Loucy (cell line): ENCODE data around the gene ACAN.

Source experiments
- H2AFZ ChIP-seq: fragments of 200-600 bp; sonication (generic); 2 replicates; pipeline ENCODE4 v1.6.0; 2016; ENCODE audit warnings: antibody characterized with exemption, mild to moderate bottlenecking, low read length, moderate library complexity
- H3F3A ChIP-seq: fragments of 200-600 bp; 2 replicates; pipeline ENCODE4 v1.6.0; 2016; ENCODE audit warnings: antibody characterized with exemption, low read depth, mild to moderate bottlenecking
- H3K27me3 ChIP-seq: fragments of 200-600 bp; sonication (generic); 2 replicates; pipeline ENCODE4 v1.6.1; 2014; ENCODE audit warnings: low read length, mild to moderate bottlenecking; ENCODE audit not compliant: insufficient read depth, poor library complexity, severe bottlenecking
- H3K36me3 ChIP-seq: fragments of 200-600 bp; sonication (generic); 2 replicates; pipeline ENCODE4 v1.6.1; 2016; ENCODE audit warnings: low read length; ENCODE audit not compliant: insufficient read depth
- H3K4me1 ChIP-seq: fragments of 200-600 bp; sonication (generic); 2 replicates; pipeline ENCODE4 v1.5.1; 2014; ENCODE audit warnings: low read length, mild to moderate bottlenecking; ENCODE audit not compliant: insufficient read depth, poor library complexity, severe bottlenecking
- H3K4me2 ChIP-seq: fragments of 200-600 bp; sonication (generic); 2 replicates; pipeline ENCODE4 v1.6.0; 2014; ENCODE audit warnings: antibody characterized with exemption, low read length, low read depth, mild to moderate bottlenecking; ENCODE audit not compliant: poor library complexity, severe bottlenecking
- H3K4me3 ChIP-seq: fragments of 200-600 bp; sonication (generic); 2 replicates; pipeline ENCODE4 v1.5.1; 2014; ENCODE audit warnings: low read length, mild to moderate bottlenecking, mixed read lengths; ENCODE audit not compliant: poor library complexity, severe bottlenecking
- H3K79me2 ChIP-seq: fragments of 200-600 bp; sonication (generic); 2 replicates; pipeline ENCODE4 v1.6.1; 2014; ENCODE audit warnings: low read length; ENCODE audit not compliant: insufficient read depth
- H3K9ac ChIP-seq: fragments of 200-600 bp; sonication (generic); 2 replicates; pipeline ENCODE4 v1.6.0; 2014; ENCODE audit warnings: mild to moderate bottlenecking, low read depth, low read length, moderate library complexity; ENCODE audit not compliant: poor library complexity, severe bottlenecking
- H3K9me2 ChIP-seq: fragments of 200-600 bp; sonication (generic); replicated peaks from 2 replicates; pipeline ENCODE4 v1.6.1; 2016; ENCODE audit warnings: low read depth, low read length, mixed read lengths
- H3K9me3 ChIP-seq: fragments of 200-600 bp; sonication (generic); 2 replicates; pipeline ENCODE4 v1.6.1; 2014; ENCODE audit warnings: mild to moderate bottlenecking, antibody characterized with exemption, low read length, low read depth; ENCODE audit not compliant: insufficient read depth
- H4K20me1 ChIP-seq: fragments of 200-600 bp; sonication (generic); 2 replicates; pipeline ENCODE4 v1.6.0; 2014; ENCODE audit warnings: antibody characterized with exemption, low read length, mild to moderate bottlenecking; ENCODE audit not compliant: insufficient read depth, poor library complexity, severe bottlenecking
- CTCF ChIP-seq: fragments of 200-600 bp; sonication (generic); conservative IDR thresholded peaks from 2 replicates; pipeline ENCODE4 v1.5.1; 2014; ENCODE audit warnings: mild to moderate bottlenecking, antibody characterized with exemption, low read length
- EZH2phosphoT487 ChIP-seq: fragments of 200-600 bp; IDR thresholded peaks from 2 replicates; pipeline ENCODE4 v1.6.1; 2018; ENCODE audit warnings: antibody characterized with exemption, mild to moderate bottlenecking, moderate library complexity, borderline replicate concordance

The ACAN gene

GRCh38 chr15:88810446-88810845 lies 7.2 kb downstream of the ACAN start:
- no peaks in the 10 kb centered on the region for H3K4me1 ChIP-seq
- H3F3A ChIP-seq: no peaks in the 10 kb centered on the region
- TF ChIP-seq EZH2phosphoT487 (no peak), CTCF (no peak)
- no peaks in the 10 kb centered on the region for H4K20me1 ChIP-seq
- no peak overlapping the region for H3K4me2 ChIP-seq
- H3K36me3 ChIP-seq: no peaks in the 10 kb centered on the region
- no peaks in the 10 kb centered on the region for H3K9me3 ChIP-seq
- H3K9me2 ChIP-seq: no peaks in the 10 kb centered on the region
- H2AFZ ChIP-seq: no peak overlapping the region
- H3K9ac ChIP-seq: no peak overlapping the region
- H3K79me2 ChIP-seq: no peaks in the 10 kb centered on the region
- H3K27me3 ChIP-seq: no peaks in the 10 kb centered on the region
- H3K4me3 ChIP-seq: no peak overlapping the region

GRCh38 chr15:88812133-88812532 lies 8.9 kb downstream of the ACAN start:
- no peak for TF ChIP-seq EZH2phosphoT487
- no peak for TF ChIP-seq CTCF
- H3K4me2 ChIP-seq: no peak overlapping the region

GRCh38 chr15:88813960-88814359 lies 10.7 kb downstream of the ACAN start:
- no peak overlapping the region for H3K4me2 ChIP-seq
- no peaks in the 10 kb centered on the region for H3F3A ChIP-seq
- TF ChIP-seq CTCF (no peak), EZH2phosphoT487 (no peak)
- H3K27me3 ChIP-seq: no peaks in the 10 kb centered on the region
- H3K4me3 ChIP-seq: no peak overlapping the region
- no peaks in the 10 kb centered on the region for H3K36me3 ChIP-seq
- no peaks in the 10 kb centered on the region for H3K4me1 ChIP-seq
- no peak overlapping the region for H3K9ac ChIP-seq
- H3K9me3 ChIP-seq: no peaks in the 10 kb centered on the region
- no peak overlapping the region for H2AFZ ChIP-seq
- H3K79me2 ChIP-seq: no peaks in the 10 kb centered on the region
- no peaks in the 10 kb centered on the region for H4K20me1 ChIP-seq
- no peaks in the 10 kb centered on the region for H3K9me2 ChIP-seq

More at GRCh38 chr15:88812133-88812532, 8.9 kb downstream of the ACAN start:
- Histone ChIP-seq H3K9me3 (no peaks in the 10 kb centered on the region), H2AFZ (no peak overlapping the region), H3K27me3 (no peaks in the 10 kb centered on the region), H3K36me3 (no peaks in the 10 kb centered on the region), H3K4me3 (no peak overlapping the region), H3K79me2 (no peaks in the 10 kb centered on the region), H4K20me1 (no peaks in the 10 kb centered on the region), H3F3A (no peaks in the 10 kb centered on the region), H3K9me2 (no peaks in the 10 kb centered on the region), H3K4me1 (no peaks in the 10 kb centered on the region), H3K9ac (no peak overlapping the region)
